AG10803 (cell line): ENCODE measurements around the gene RETN.

ENCODE experiments used
- DNase-seq: peaks from one replicate; pipeline ENCODE4 v3.0.0; 2010; ENCODE audit warnings: low read depth
- H3K4me3 ChIP-seq: 2 replicates; pipeline ENCODE4 v1.5.1; 2011; ENCODE audit warnings: mild to moderate bottlenecking, low read length, control low read depth
- CTCF ChIP-seq: conservative IDR thresholded peaks from 2 replicates; pipeline ENCODE4 v1.5.1; 2011; ENCODE audit warnings: mild to moderate bottlenecking, low read length, control low read depth, inconsistent platforms

The RETN gene

DNA sequence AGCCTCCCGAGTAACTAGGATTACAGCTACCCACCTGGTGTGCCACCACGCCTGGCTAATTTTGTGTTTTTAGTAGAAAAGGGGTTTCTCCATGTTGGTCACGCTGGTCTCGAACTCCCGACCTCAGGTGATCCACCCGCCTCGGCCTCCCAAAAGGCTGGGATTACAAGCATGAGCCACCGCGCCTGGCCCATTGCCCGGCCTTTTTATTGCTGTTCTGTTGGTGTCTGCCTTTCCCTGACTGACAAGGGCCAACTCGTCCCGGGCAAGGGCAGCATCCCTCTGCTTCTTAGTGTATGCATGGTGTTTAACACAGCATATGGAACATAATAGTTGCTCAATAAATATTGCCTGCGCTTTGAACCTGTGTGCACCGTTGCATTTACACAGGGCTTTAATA, 6.2 kb upstream of the RETN start:
- no peak for TF ChIP-seq CTCF
- no peak for DNase-seq
- H3K4me3 ChIP-seq = no peak overlapping the region

DNA sequence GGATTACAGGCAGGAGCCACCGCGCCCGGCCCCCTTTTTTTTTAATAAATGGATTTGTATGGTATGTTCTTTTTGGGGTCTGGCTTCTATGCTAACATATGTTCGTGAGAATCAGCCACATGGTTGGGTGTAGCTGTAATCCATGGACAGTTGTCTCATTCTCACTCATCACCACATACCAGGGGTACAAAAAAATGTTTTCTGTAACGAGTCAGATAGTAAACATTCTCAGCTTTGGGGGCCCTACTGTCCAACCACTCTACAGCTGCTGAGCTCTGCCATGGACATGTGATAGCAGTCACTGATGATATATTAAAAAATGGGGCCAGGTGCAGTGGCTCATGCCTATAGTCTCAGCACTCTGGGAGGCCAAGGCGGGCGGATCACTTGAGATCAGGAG, 5.1 kb upstream of the RETN start:
- no peak for TF ChIP-seq CTCF
- DNase-seq = no peak
- no peak overlapping the region for H3K4me3 ChIP-seq

DNA sequence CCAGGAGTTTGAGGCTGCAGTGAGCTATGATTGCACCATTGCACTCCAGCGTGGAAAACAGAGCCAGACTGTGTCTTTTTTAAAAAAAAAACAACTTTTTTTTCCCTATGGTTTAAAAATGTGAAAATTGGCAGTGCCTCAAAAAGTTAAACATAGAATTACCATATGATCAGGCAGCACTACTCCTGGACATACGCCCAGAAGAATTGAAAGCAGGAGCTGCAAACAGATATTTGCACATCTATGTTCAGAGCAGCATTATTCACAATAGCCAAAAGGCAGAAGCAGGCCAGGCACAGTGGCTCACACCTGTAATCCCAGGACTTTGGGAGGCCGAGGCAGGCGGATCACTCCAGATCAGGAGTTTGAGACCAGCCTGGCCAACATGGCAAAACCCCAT, 3.8 kb upstream of the RETN start:
- peak; percentile 54 for DNase-seq
- no peak for TF ChIP-seq CTCF
- no peak overlapping the region for H3K4me3 ChIP-seq

- H3K4me3 ChIP-seq = no peak overlapping the region
- no peak for TF ChIP-seq CTCF
- DNase-seq = no peak
Observed at GRCh38 chr19:7669641-7670040, 792 bp downstream of the RETN start.

DNA sequence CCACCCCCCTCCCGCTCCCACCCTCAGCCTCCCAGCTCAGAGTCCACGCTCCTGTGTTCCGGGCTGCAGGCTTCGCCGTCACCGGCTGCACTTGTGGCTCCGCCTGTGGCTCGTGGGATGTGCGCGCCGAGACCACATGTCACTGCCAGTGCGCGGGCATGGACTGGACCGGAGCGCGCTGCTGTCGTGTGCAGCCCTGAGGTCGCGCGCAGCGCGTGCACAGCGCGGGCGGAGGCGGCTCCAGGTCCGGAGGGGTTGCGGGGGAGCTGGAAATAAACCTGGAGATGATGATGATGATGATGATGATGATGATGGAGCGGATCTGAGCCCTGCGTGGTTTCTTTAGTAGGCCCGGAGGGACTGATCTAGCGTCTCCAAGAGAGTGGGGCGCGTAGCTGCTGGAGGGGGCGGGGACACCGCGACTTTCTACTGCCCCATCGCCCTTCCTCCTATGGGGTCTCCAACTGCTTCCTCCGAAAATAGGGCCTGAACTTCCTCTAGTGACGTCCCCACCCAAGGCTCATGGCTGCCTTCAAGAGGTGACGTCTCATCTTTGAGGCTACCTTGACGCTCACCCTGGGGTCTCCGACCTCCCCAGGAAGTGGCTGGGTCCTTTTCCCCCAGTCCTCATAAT, 1.4 kb downstream of the RETN start:
- no peak for DNase-seq
- no peak for TF ChIP-seq CTCF
- no peak overlapping the region for H3K4me3 ChIP-seq

GRCh38 chr19:7670790-7671189, 1.9 kb downstream of the RETN start:
- H3K4me3 ChIP-seq = no peak overlapping the region
- TF ChIP-seq CTCF = no peak
- DNase-seq = no peak

DNA sequence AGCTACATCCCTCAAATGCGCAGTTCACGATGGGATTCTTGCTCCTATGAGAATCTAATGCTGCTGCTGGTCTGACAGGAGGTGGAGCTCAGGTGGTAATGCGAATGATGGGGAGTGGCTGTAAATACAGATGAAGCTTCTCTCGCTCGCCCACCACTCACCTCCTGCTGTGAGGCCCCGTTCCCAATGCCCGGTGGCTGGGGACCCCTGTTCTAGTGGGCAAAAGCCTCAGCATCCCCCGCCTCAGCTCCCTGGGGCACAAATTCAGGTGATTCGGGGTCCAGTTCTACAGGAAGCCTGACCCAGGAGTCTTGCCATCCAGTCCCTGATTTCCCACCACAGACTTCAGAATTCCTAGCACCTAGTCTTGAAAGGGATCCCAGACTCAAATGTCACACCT, 3.7 kb downstream of the RETN start:
- no peak for DNase-seq
- no peak overlapping the region for H3K4me3 ChIP-seq
- TF ChIP-seq CTCF = no peak
